HL-60 (cell line): Measurements from ENCODE around the gene MOK.
A peak's percentile ranks its signal among the peaks of the same experiment; 100 is the strongest.

Source experiments
- DNase-seq, 2 experiments: peaks; one replicate each; pipeline ENCODE4 v3.0.0-alpha.2; 2010 to 2020; ENCODE audit warnings: low read depth in 1 of 2, low spot score in 1 of 2
- H3K27ac ChIP-seq: fragments of 250-450 bp; sonication (Bioruptor Pico); replicated peaks from 2 replicates; pipeline ENCODE4 v1.5.1; 2020; ENCODE audit warnings: mild to moderate bottlenecking, moderate library complexity
- H3K27me3 ChIP-seq: fragments of 250-450 bp; sonication (Bioruptor Pico); 2 replicates; pipeline ENCODE4 v1.5.1; 2021; ENCODE audit warnings: mild to moderate bottlenecking, moderate library complexity; ENCODE audit not compliant: insufficient read depth, poor library complexity, severe bottlenecking
- H3K4me3 ChIP-seq: replicated peaks from 2 replicates; pipeline ENCODE4 v1.5.1; 2011; ENCODE audit warnings: mild to moderate bottlenecking, control low read depth, low read length; ENCODE audit not compliant: insufficient read depth
- CTCF ChIP-seq: IDR thresholded peaks from one replicate; pipeline ENCODE4 v1.5.1; 2011; ENCODE audit warnings: low read length, control low read depth, inconsistent platforms; ENCODE audit not compliant: insufficient read depth
- GABPA ChIP-seq: IDR thresholded peaks from 2 replicates; pipeline ENCODE4 v1.6.1; 2012; ENCODE audit warnings: low read depth
- POLR2AphosphoS5 ChIP-seq: IDR thresholded peaks from 2 replicates; pipeline ENCODE4 v1.6.1; 2012; ENCODE audit warnings: low read depth
- SPI1 ChIP-seq: IDR thresholded peaks from 2 replicates; pipeline ENCODE4 v1.6.1; 2012; ENCODE audit warnings: low read depth, mild to moderate bottlenecking, borderline replicate concordance
- TF ChIP-seq, protein P1 (sequence below): IDR thresholded peaks from 2 replicates; pipeline ENCODE4 v1.6.1; 2012; ENCODE audit warnings: low read depth; ENCODE audit not compliant: insufficient replicate concordance

Gene MOK

DNA sequence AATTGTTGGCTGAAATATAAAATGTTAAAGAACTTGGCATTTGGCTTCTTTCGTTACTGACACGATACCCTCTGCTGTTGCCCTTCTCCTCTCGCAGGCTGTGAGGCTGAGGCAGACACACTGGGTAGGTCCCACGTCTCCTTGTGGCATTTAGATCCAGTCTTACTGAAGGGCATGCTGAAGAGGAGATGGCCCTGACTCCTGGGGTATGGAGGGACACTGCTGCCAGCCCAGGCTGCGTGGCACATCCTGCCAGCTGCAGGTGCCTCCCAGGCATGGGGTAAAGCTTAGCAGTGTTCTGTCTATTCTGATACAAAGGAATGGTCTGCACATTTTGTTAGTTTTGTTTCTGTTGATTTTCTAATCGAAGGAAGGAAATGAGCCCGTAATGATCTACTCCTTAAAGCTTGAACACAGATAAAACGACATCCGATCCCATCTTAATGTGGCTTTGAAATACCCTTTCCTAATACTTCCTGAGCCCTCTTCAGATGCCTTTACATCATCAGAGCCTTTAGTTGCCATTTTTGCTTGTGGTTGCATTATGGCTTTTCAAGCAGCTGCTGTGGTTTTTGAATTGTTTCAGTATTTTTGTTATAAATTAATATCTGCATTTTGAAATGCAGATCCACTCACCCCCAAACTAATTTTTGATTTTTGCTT lies 104.1 kb downstream of the MOK start:
- H3K4me3 ChIP-seq, result no peak overlapping the region
- no peaks in the 10 kb centered on the region for H3K27me3 ChIP-seq
- no peak overlapping the region for H3K27ac ChIP-seq
- TF ChIP-seq SPI1, result no peak
- TF ChIP-seq GABPA, result no peak
- no peak for TF ChIP-seq CTCF
- TF ChIP-seq POLR2AphosphoS5, result no peak
- TF ChIP-seq, protein P1, sequence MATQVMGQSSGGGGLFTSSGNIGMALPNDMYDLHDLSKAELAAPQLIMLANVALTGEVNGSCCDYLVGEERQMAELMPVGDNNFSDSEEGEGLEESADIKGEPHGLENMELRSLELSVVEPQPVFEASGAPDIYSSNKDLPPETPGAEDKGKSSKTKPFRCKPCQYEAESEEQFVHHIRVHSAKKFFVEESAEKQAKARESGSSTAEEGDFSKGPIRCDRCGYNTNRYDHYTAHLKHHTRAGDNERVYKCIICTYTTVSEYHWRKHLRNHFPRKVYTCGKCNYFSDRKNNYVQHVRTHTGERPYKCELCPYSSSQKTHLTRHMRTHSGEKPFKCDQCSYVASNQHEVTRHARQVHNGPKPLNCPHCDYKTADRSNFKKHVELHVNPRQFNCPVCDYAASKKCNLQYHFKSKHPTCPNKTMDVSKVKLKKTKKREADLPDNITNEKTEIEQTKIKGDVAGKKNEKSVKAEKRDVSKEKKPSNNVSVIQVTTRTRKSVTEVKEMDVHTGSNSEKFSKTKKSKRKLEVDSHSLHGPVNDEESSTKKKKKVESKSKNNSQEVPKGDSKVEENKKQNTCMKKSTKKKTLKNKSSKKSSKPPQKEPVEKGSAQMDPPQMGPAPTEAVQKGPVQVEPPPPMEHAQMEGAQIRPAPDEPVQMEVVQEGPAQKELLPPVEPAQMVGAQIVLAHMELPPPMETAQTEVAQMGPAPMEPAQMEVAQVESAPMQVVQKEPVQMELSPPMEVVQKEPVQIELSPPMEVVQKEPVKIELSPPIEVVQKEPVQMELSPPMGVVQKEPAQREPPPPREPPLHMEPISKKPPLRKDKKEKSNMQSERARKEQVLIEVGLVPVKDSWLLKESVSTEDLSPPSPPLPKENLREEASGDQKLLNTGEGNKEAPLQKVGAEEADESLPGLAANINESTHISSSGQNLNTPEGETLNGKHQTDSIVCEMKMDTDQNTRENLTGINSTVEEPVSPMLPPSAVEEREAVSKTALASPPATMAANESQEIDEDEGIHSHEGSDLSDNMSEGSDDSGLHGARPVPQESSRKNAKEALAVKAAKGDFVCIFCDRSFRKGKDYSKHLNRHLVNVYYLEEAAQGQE, result no peak
- peak in 1 of 2 experiments; percentile 42 for DNase-seq

GRCh38 chr14:102197317-102197853 lies 107.6 kb downstream of the MOK start:
- Histone ChIP-seq H3K27me3 (no peaks in the 10 kb centered on the region), H3K4me3 (no peak overlapping the region), H3K27ac (no peak overlapping the region)
- DNase-seq, result no peak
- no peak for TF ChIP-seq GABPA
- TF ChIP-seq POLR2AphosphoS5, result no peak
- TF ChIP-seq, protein P1, result no peak
- no peak for TF ChIP-seq CTCF
- TF ChIP-seq SPI1, result no peak

DNA sequence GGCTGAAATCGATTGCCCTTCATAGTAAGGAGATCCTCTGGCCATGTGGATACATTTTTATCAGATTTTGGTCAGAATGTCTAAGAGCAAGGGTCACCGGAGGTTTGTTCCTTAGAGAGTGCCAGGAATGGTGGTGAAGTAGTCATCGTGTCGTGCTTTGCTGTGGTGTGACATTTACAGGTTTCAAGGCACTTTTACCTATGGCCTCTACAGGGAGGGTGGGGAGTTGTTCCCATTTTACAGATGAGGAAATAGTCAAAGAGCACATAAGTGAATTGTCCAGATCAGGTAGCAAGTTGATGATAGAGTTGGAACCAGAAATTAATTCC lies 108.1 kb downstream of the MOK start:
- Histone ChIP-seq H3K27me3 (no peaks in the 10 kb centered on the region), H3K27ac (no peak overlapping the region), H3K4me3 (no peak overlapping the region)
- no peak for DNase-seq
- TF ChIP-seq, protein P1, result no peak
- TF ChIP-seq GABPA (no peak), SPI1 (no peak), POLR2AphosphoS5 (no peak), CTCF (no peak)
